GM21381 (cell line): Measurements from ENCODE around the gene PODN.

Experiments
- ATAC-seq: cut with Tn5 transposase; IDR thresholded peaks from one replicate; pipeline ENCODE4 v1.9.1; 2021; ENCODE audit warnings: mild to moderate bottlenecking, moderate library complexity; ENCODE audit not compliant: unreplicated experiment

The PODN gene

DNA sequence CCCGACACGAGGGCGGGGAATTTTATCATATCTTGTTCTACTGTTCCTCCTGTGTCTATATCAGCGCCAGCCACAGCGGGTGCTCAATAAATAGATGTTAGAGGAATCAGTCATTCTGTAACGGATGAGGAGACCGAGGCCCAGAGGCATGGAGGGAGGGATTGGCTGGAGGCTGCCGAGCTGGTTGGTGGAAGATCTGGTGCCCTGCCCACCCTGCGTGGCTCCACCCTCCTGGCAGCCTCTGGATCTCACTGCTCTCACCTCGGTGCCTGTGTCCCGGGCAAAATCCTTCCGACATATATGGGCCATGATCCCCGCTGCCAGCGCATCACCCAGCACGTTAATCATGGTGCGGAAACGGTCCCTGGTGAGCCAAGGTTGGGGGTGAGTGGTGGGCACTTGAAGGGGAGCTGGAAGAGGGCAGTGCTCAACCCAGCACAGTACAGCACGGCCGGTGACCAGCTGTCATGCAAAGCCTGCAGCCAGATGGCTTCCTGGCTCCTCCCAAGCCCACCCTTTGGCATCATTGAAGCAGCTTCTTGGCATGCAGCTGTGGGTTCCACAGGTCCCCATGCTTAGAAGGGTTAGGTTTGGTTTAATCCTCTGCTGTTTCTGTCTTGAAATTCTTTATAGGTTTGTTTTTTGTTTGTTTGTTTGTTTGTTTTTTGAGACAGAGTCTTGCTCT lies 26.7 kb downstream of the PODN start:
- ATAC-seq, result no peak

- ATAC-seq, result no peak
These were observed 27.6 kb downstream of the PODN start for GRCh38 chr1:53089478-53090226.

DNA sequence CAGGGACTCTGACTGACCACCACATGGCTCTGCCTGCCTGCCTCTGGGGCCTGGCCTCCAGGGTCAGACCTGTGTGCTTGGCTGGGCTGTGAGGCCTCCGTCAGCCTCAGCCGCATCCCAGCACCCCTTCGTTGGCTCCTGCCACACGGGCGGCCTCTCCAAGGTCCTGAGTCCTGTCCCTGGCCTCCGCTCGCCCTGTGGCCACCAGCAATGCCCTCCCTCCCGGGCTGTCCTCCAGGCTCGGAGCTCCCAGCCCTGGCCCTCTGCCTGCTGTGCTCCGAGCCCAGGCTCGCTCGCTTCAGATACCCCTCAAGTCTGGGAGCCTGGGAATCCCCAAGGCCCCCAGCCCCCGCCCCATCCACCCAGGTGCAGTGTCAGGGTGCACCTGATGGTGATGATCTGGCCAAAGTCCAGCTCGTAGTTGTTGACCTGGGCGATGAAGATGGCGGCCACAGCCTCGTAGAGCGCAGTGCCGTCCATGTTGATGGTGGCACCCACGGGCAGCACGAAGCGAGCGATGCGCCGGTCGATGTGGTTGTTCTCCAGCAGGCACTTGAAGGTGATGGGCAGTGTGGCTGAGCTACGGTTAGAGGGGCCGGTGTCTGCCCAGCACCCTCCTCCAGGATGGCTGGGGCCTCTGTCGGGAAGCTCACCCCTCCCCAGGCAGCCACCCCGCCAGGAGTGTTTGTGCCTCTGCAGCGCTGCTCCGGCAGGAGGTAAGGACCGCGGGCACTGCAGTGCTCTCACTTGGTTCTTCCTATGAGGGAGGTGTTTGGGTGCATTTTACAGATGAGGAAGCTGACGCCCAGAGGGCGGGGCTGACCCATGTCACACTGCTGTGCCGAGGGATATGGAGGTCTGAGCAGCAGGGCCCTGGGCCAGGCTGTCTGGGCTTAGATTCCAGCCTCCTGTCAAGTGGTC lies 28.5 kb downstream of the PODN start:
- ATAC-seq, result no peak

- no peak for ATAC-seq
These were observed 30.0 kb downstream of the PODN start for GRCh38 chr1:53091841-53092645.

DNA sequence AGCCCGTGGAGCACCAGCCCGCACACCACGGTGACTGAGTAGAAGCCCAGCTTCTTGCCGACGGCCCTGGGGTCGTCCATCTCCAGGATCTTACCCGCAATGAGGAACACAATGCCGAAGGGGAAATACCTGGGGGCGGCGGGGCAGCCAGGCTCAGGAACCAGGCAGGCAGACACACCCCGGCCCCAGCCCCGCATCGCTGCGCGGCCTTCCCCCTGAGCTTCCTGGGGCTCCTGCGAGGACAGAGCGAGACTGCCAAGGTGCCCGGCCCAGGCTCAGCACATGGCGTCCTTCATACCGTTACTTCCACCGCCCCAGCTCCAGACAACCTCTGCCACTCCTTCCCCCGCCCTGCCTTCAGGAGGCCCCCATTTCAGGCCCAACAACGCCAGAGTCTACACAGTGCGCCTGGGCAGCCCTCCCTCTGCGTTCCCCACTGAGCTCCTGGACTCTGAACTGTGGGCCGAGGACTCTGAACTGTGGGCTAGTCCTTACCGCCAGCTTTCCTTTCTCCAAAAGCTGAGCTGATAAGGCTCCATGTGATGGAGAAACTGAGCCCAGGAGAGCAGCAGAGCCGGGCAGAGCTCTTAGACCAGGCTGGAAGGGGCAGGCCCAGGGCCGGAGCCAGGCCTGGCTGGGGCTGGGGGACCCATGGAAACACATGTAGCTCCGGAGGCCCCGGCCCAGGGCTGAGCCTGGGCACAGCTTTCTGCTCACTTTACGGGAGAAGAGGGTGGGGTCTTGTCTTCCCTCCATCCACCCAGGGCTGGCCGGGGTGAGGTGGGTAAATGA lies 30.8 kb downstream of the PODN start:
- ATAC-seq, result no peak

DNA sequence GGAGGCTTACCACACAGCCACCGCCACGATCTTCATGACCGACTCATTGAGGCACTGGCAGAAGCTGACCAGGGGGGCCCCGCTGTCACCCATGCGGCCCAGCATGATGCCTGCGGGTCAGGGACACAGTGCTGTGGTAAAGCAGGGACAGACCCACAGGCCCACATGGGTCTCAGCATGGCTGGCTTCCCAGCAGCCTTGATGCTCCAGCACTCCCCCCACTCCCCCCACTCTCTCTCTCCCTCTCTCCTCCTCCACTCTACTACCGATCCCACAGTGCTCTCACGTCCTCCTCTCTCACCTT lies 31.4 kb downstream of the PODN start:
- no peak for ATAC-seq

- no peak for ATAC-seq
These were observed 31.9 kb downstream of the PODN start for GRCh38 chr1:53093778-53094532.

DNA sequence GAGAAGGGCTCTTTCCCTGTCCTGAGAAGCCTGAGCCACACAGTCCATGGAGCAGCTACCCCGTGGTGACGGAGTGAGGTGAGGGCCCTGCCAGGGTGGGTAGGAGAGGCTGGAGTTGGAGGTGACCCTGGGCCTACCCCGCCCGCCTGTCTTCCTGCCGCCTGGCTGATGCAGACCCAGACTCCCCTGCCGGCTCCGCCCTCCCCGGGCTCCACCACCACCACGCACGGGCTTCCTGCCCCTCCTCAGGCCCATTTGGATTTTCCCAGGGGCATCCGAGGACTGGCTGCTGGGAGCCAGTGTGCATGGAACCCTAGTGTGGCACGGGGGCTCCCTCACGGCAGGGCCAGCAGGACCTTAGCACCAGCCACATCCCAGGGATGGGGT lies 32.5 kb downstream of the PODN start:
- no peak for ATAC-seq

GRCh38 chr1:53104289-53104913 lies 42.4 kb downstream of the PODN start:
- no peak for ATAC-seq

DNA sequence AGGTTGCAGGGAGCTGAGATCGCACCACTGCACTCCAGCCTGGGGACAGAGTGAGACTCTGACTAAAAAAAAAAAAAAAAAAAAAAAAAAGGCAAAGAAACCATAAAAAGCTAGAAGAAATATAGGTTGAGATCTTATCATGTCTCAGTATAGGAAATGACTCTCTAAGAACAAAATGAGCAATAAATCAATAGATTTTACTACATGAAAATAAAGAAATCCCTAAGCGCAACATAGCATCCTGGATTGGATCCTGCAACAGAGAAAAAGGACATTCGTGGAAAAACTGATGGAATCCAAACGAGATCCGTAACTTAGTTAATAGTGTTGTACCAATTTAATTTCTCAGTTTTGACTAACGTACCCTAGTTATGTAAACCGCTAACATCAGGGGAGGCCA lies 45.1 kb downstream of the PODN start:
- ATAC-seq, result no peak

- ATAC-seq, result no peak
These were observed 45.7 kb downstream of the PODN start for GRCh38 chr1:53107570-53108322.

GRCh38 chr1:53108646-53109580 lies 46.9 kb downstream of the PODN start:
- no peak for ATAC-seq

- ATAC-seq, result no peak
These were observed 48.5 kb downstream of the PODN start for GRCh38 chr1:53110370-53111072.

DNA sequence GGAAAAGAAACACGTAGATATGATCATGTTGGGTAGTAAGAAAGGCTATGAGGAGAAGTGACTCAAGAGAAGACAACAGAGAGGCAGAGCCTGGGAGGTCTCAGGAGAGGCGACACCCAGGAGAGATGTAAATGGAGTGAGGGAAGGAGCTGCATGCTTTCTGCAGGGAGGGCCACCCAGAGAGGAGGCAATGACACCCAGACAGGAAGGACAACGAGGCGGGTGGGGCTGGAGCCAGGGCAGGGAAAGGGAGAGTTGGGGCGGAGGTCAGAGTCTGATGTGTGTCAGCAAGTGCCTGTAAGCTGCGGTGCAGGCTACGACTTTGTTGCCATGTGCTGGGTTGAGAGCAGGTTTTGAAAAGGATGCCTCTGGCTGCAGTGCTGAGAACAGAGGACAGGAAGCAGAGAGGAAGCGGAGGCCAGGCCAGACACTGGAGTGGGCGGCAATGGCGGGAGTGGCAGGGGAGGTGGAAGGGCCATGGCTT lies 49.1 kb downstream of the PODN start:
- no peak for ATAC-seq

GRCh38 chr1:53111693-53112092 lies 49.7 kb downstream of the PODN start:
- no peak for ATAC-seq

GRCh38 chr1:53112271-53112774 lies 50.3 kb downstream of the PODN start:
- no peak for ATAC-seq
